Activated effector memory CD4-positive, alpha-beta T cell treated with Interleukin-2 at 50 U/mL for 16 hours (primary cell): ENCODE results near the gene CSTF1.
"Not testable (repeated sequence)": the region's sequence is repeated elsewhere in the genome, so short reads cannot be mapped to it uniquely, and the experiment has no call there.

Source experiments
- DNase-seq: peaks from one replicate; pipeline ENCODE4 v3.0.0-alpha.2; 2020

CSTF1 gene

DNA sequence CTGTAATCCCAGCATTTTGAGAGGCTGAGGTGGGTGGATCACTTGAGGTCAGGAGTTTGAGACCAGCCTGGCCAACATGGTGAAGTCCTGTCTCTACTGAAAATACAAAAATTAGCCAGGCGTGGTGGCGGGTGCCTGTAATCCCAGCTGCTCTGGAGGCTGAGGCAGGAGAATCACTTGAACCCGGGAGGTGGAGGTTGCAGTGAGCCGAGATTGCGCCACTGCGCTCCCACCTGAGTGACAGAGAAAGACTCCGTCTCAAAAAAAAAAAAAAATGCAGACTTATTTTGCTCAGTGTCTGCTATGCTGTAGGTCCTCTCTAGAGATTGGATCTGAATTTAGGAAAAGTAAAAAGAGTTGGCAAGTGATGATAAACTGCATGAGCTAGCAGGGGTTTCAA, 18.8 kb downstream of the CSTF1 start:
- not testable (repeated sequence) for DNase-seq

DNA sequence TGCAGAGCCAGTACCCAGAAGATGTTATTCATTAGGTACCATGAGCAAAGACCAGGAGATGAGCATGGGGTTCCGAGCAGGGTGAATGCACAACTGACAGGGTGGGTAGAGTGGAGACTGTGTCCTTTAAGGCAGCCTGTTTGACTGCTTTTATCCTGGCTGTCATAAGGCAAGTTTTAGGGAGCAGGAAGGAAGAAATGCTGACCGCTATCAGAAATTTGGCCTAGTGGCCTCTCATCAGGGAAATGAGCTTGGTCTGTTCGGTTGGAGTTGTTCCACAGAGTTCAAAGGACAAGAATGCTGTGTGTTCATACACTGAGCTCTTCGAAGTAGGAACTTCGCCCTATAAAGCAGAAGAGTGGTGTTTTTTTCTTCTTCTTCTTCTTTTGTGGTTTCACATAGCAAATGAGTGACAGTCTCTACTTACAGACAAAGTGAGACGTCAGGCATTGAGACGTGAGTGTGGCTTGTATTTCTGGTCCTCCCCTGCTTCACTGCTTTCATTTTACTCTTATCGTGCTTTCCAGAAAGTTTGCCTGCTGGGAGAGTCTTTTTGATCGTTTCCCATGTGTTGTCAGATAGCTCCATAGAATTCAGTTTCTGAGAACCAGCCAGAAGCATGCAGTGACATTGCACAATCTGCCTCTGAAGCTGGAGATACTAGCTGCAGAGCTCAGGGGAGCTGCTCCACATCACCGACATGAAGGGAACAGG, 19.5 kb downstream of the CSTF1 start, which contains the start of gene CASS4:
Gene CASS4, plus strand, starts transcription at position 502 of the 714 bp plus-strand sequence. Its CDS starts 199 bp downstream, at position 701.
- DNase-seq, result no peak

DNA sequence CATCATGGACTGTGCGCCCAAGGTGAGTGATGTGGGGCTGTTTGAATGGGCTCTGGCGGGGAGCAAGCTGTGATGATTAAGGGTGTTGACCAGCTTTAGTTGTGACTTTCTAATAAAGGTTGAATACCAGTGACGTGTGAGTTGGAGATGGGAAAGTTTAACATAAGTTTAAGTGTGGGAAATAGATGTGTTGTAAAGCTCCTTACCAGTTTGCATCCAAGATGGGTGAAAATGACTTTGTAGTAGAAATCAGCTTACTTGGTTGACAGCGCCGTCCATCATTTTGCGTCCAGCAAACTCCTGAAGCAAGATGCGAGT, 20.0 kb downstream of the CSTF1 start:
- DNase-seq, result no peak

DNA sequence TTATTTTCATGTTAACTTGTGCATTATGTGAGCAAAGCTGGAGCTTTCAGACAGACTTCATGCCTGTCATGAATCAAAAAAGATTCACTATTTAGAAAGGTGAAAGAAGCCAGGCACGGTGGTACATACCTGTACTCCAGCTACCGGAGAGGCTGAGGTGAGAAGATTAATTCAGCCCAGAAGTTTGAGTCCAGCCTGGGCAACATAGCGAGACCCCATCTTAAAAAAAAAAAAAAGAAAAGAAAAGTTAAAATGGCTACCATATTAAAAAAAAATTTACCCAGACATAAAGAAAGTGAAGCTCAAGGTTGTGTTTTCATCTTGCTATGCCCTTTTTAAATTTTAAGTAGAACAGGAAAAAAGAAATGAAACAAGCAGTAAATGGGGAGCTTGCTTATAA, 20.5 kb downstream of the CSTF1 start:
- DNase-seq, result no peak

DNA sequence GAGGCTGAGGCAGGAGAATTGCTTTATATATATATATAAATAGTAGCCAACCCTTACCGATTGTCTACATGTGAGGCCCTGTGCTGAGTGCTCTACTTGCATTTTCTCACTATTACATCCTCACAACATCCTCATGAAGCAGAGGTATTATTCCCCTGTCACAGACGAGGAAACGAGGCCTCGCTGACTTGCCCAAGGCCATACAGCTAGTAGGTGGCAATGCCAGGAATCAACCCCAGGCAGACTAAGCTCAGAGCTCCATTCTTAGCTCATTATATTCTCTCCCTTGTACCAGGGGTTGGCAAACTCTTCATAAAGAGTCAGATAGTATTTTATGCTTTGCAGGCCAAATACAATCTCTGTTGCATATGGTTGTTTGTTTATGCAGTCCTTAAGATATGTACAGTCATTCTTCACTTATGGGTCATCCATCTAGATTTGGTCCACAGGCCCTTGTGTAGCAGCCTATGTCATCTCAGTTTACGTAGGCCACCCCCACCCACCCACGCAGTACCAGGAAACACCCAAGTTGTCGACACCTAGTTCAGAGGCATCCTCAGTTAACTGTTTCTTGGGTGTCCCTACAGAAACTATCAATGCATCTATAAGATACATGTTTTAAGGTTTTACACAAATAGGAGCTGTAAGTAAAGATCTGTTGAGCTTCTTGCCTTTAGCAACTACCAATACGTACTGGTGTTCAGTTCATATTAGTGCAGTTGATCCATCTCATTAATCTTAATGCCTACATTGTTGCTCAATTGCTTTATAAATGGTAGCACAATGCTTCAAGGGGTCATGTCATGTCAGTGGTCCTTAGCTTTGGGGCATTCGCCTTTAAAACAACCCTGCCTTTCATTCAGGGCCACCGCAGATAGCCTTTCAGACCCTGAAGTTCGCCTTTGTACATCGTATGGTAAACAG, 22.7 kb downstream of the CSTF1 start:
- DNase-seq, result no peak

DNA sequence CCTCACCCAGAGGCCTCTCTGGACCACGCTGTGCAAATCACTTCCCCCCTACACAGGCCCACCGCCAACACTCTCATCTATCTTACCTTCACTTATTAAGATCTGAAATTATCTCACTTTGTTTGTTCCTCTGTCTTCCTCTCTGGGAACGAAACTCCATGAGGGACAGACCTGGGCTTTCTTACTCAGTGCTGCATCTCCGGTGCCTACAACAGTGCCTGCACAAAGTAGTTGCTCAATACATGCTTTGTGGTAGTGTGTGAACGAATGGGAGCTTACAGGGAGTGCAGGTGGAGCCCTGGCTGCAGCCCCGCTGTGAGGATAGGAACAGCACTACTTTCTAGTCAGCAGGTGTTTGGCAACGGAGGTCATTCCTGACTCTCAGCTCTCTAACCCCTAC, 25.0 kb downstream of the CSTF1 start:
- DNase-seq, result no peak

DNA sequence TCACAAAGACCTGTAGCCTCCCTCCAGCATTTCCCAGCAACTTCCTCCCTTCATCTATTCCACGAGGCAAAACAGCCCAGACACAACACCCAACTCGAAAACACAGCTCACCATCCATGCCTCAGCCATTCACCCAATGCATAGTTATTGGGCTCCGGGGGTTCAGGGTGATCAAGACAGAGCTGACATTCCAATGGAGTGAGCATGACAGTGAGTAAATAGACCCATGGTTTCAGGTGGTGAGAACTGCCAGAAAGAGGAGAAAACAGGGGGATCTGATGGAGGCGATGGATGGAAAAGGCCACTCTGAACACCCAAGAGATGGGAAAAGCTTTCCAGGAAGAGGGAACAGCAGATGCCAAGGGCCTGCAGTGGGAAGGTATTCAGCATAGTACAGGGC, 25.5 kb downstream of the CSTF1 start:
- no peak for DNase-seq

DNA sequence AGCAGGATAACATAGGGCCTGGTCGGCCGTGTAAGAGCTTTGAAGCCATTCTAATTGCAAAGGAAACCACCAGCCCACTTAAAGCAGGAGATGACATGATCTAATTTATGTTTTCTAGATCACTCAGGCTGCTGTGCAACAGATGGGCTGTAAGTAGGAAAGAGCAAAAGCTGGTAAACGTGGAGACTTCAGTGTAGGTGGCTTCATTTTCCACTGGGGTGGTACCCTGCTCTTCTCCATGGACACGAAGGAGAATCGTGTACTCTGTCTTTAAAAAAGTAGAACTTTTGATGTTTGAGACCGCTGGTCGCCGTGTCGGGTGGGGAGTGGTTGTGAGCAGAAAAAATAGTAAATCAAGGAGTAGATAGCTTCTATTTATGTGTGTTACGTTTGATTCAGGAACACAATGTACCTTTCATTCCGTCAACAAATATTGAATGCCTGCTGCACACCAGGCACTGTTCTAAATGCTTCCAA, 26.0 kb downstream of the CSTF1 start:
- no peak for DNase-seq

DNA sequence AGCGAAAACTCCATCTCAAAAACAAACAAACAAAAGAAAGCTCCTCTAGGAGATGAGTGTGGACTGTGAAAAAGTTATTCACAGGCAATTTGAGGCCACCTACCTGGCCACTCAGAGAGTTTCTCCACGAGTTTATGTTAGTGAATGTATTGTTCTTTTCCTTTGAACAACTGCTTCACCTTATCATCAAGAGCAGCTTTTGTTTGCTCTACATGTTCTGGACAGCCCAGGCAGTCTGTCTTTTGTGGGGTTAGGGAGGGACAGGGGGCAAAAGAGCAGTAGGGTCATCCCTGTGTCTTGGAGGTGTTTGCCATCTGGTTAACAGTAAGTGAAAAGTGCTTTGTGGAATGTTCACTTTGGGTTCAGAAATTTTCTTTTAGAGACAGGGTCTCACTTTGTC, 27.6 kb downstream of the CSTF1 start:
- DNase-seq, result no peak

DNA sequence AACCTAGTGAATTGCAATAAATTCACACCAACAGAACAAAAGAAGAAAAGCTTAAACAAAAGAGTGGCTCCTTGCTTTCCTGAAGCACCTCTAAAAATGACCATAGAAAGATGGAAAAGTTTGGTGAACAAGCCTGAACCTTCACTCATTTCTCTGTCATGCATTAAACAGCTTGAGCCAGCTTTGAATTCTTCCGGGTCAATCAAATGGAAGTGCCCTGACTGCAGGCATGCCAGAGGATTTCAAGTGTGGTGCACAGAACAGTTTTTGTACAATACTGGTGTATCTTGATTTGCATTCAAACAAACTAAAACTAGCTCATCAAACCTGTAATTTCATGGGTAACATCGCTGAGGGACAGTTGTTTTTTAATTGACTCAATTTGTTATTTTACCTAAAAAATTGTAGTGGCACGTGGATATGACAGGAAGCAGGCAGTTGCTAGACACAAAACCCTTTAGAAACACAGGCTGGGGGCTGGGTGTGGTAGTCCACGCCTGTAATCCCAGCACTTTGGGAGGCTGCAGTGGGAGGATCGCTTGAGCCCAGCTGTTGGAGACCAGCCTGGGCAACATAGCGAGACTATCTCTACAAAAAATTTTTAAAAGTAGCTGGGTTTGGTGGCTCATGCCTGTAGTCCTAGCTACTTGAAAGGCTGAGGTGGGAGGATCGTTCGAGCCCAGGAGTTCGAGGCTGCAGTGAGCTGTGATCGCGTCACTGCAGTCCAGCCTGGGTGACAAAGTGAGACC, 28.7 kb downstream of the CSTF1 start:
- no peak for DNase-seq

DNA sequence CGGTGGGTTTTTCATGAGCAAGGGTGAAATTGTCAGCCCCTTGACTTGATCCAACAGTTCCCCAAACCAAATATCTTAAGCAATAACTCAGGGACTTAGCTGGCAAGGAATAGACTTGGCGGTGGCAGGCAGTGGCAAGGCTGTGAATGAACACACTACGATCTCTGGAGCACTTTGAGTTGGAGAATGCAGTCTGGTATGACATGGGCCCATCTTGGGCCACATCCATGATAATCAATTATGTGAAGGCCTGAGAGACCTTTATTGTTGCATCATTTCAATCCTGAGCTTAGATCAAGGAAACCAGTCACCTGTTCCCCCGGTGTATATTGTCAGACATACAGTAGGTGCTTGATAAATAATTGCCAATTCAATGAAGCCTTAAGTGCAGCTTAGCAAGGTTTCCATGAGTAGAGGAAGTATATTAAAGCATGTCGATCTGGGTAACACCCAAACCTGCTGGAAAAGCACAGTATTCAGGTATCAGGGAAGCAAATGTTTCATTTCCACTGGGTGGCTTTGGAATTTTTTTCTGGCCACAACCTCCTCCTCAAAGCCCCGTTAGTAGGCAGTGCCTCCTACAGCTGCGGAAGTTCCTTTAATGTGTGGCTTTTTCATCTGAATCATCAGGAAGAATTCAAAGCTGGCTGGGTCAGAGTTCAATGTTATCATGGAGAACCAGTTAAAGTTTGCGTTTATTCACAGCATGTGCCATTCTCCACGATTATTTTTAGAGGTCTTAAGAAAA, 29.8 kb downstream of the CSTF1 start:
- DNase-seq, result no peak

DNA sequence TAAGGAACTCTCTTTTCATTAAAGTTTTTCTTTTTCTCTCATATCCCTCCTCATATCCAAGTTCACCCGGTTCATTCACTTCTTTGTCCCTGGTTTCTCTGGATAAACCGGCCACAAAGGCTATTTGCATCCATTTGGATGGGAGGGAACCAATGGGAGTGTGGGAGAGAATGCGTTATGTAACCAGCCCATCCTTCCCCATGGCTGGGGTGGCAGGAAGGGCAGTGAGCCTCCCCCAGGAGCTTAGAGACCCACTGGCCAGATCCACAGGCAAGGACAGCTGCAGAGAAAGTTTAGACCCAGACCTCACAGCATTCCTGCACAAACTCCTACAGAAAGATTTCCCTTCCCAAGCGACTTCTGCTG, 30.4 kb downstream of the CSTF1 start:
- DNase-seq, result no peak

DNA sequence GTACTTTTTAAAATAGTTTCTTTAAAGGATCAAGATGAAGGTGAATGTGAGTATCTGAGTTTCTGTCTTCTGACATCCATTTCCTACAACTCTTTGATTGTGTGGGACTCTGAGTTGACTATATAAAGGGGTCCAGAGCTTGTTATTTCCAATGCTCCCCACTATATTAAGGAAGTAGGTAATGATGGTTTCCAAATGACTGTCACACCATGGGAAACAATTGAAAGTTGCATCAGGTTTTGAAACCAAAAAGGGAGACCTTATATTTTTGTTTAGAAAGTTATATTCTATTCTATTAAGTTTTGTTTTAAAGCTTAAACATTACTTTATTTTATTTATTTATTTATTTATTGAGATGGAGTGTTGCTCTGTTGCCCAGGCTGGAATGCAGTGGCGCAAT, 30.8 kb downstream of the CSTF1 start:
- no peak for DNase-seq

DNA sequence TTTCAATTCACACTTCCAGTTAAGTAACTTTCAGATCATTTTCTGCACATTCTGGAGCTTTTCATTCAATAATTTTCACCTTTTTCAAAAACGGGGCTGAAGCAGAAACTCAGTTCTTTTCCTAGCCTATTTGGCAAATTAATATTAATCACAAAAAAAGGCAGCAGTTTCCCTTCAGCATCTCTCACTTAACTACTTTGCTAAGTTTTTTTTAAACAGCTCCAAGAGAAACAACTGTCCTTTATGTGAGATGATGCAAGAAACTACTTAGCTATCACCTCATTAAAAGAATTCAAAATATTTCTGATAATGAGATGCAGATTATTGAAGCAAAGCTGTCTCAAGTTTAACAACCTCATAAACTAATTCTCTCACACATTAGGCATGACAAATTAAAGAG, 31.4 kb downstream of the CSTF1 start:
- DNase-seq, result no peak

DNA sequence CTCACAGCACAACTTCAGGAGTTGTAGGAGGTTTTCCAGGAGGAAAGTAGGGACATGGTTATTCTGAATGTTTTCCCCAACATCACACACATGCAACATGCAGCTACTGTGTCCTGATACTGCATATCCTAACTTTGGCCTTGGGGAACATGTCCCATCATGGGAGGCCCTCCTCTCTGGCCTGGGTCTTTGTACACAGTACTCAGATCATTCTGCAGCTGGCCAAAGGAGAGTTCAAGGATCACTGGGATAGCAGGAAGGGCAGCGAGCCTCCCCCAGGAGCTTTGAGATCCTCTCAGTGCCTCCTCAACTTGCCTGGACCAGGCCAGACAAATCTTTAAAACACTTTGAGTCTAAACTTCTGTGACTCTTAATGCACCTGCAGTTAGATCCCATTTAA, 32.5 kb downstream of the CSTF1 start:
- DNase-seq, result no peak

DNA sequence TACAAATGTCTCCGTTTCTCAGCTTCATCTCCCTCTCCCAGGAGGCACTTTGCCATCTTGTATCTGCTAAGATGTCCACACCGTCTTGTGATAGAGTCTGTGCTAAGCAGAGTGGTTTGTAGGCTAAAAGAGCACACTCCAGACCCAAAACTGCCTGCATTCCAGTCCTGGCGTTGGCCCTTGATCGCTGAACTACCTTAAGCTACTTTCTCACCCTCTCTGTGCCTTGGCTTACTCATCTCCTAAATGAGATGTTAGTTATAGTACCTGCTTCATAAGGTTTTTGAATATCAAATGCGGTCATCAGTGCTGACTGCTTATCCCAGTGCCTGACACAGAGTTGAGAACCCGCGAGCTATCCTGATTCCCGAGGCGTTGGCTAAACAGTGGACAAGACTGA, 33.6 kb downstream of the CSTF1 start:
- DNase-seq, result no peak

DNA sequence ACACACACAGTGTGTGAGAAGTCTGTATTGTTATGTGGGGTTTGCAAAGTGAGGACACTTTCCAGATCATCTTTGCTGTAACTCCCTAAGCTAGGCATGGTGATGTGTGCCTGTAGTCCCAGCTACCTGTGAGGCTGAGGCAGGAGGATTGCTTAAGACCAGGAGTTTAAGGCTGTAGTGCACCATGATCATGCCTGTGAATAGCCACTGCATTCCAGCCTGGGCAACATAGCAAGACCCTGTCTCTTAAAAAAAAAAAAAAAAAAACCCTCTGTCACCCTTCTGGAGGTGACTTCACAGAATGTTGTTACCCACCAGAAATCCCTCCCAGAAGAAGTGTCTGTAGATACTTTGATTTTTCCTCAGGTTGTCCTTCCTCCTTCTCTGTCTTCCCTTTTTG, 34.5 kb downstream of the CSTF1 start:
- no peak for DNase-seq

DNA sequence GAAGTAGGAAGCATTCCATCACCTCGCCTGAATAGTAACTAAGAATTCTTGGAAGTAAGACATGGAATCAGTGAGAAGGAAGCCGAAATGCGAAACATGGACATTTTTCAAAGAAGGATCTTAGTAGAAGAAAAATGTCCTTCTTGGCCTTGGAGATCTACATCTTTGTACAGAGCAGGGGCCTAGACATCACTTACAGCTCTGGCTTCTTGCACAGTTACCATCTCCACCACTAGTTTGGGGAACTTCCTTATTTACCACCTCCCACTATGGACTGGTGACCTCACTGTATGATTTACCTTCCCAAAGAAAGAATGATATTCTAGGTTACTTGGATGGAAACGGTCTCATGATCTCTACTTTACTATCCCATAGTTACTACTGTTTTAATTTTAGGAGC, 35.4 kb downstream of the CSTF1 start:
- DNase-seq, result no peak

DNA sequence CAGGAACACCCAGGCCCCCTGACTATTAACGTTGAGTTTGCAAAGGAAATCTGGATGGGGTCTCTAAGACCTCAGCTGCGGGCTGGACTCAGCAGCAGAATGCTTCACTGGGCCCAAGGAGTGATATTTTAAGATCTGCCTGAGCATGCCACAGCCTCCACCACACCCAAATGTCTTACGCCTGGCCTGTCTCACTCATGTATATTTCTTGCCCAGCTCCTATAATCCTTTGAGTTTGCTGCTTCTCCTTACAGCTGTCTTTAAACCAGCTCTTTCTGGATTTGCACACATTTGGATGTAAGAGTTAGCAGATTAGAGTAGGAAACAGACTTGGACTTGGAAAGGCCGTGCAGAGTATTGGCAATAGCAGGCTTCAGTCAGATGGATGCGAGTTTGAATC, 36.0 kb downstream of the CSTF1 start:
- no peak for DNase-seq

DNA sequence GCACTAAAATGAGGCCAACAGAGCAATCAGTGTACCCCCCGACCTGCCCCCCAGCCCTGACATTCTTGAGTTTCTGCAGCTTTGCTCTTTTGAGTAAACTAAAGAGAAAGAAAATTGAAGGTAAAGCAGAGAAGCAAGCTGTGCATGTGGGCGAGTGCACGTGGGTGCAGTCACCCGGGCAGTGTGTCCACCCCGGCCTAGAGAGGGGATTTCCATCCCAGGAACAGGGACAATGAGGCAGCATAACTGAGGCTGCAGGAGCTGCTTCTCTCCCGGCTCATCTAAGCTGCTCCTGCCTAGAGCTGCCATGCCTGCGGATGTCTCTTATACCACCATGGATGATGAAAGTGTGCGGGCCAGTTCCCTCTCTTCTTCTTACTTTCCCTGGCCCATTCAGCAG, 36.4 kb downstream of the CSTF1 start:
- DNase-seq, result no peak

DNA sequence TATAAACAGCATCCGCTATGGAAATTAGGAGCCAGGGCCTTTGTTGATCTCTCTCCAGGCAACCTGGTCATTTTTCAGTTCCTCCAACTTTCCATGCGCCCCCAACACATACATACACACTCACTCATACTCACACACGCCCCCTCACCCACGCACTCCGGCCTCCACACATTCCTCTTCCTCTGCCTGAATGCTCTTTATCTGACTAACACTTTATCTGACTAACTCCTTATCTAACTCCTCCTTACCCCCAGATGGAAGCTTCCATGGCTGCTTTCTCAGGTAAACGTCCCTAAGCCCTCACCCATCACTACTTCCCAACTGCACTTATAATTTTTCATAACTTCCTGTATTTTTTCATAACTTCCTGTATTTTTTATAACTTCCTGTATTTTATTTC, 37.1 kb downstream of the CSTF1 start:
- no peak for DNase-seq

DNA sequence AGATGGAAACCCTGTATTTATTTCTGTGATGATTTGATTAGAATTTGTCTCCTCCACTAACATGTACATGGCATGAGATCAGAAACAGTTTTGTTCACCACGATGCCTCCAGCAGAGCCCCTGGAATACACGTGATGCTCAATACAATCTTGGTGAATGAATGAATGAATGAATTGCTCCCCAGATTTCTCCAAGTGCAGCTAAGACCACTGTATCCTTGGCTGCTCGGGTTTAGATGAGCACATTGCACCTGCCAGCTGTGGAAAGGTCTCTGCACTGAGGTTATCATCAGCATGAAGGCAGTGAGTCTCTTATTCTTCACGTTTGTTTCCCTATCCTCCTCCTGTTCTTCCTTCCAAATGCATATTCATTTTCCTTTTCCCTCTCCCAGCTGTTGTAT, 37.5 kb downstream of the CSTF1 start:
- no peak for DNase-seq

DNA sequence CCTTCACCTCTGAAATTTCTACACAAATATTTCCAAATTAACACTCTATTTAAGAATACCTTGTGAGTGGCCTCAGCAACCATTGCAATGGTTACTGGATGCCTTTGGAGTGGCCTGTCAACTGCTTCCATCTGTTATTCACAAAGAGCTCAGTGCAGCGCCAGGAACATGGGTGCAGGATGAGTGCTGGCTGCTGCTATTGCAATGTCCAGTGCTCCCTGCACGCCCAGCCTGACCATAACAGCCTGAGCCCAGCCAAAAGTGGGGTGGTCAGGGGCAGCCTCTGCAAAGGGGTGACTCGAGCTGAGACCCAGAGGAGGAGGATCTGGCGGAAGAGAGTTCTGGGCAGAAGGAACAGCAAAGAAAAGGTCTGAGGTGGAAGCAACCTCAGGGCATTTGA, 38.0 kb downstream of the CSTF1 start:
- DNase-seq, result no peak
